Adipose tissue (tissue), 3 donors: ENCODE results near the gene NAT8L. TPM values are rescaled to one million over a fixed set of nuclear protein-coding genes. Genes with fewer than 3 reads are reported as not detected.

Source experiments
- H3K27ac ChIP-seq: one replicate; pipeline ENCODE4 v1.5.1; 2013; ENCODE audit warnings: low read depth, low read length
- WGBS, 3 donors: extraction: QIAGEN DNeasy Blood & Tissue Kit; methylation state at CpG; one replicate each; pipeline ENCODE4 v1.1.7; 2013; 5-methylcytosine and 5-hydroxymethylcytosine counted together
- polyA plus RNA-seq, 3 donors: library from polyadenylated mRNA; stranded (reverse); fragments of 200-250 nt; gene quantifications; one replicate each; pipeline ENCODE4 v1.2.3, GENCODE V29; 2013
- donor health status: healthy with polysubstance abuse.
- donor health status: Bipolar disorder and iron deficiency.
- donor health status: healthy.

The NAT8L gene
- polyA plus RNA-seq, 3 donors = 9.2 to 68.4 (median 11.5) TPM

DNA sequence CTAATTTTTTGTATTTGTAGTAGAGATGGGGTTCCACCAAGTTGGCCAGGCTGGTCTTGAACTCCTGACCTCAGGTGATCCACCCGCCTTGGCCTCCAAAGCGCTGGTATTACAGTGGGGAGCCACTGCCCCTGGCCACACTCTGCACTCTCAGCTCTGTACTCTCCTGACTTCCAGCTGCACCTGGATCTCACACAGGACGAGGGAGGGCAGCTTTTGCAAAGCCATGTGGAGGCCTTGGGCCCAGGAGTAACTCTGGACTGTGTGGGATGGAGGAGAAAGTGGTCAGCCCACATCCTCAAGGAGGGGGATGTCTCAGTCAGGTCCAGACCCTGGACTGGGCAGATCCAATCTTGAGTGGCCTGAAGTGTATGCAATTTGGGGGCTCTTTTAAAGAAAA lies 23.0 kb downstream of the NAT8L start:
- 82 to 86% (median 82%) methylated on average over 3 of the region's 3 CpGs for WGBS, 3 donors
- H3K27ac ChIP-seq = no peak overlapping the region

DNA sequence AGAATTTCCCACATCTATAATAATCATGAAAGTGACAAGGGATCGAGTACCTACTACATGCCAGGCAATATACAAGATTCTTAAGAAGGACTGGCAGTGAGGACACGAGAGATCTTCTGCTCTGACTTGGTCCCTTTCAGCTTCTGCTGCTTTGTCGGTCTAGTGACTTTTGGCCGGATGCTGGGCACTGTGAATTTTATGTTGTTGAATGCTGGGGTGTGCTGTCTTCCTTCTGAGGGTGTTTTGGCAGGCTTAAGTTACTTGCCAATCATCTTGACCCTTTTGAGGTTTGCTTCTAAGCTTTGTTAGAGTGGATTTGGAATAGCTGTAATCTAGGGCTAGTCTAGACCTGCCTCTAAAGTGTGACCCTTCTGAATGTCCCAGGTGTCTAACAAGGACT lies 23.5 kb downstream of the NAT8L start:
- 86 to 91% (median 90%) methylated on average over 4 of the region's 4 CpGs for WGBS, 3 donors

GRCh38 chr4:2083116-2083825 lies 24.1 kb downstream of the NAT8L start:
- whole genome bisulfite sequencing, 3 donors = 72 to 85% (median 81%) methylated on average over 15 of the region's 15 CpGs
- H3K27ac ChIP-seq = no peak overlapping the region

More for the DNA sequence above, 23.5 kb downstream of the NAT8L start:
- no peak overlapping the region for H3K27ac ChIP-seq

DNA sequence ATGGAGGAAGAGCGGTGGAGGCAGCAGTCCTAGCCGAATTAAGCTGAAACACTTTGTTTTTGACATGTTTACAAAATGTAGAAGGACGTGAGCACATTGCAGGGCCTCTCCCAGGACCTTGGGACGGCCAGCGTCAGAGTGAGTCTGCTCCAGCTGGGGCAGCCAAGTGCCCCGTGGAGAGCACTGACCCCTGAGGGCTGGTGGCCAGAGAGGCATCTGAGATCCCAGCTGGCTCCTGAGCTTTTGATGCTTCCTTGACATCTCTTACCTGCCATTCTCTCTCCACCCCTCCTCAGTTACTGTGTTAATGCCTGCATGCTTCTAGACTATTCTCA lies 24.7 kb downstream of the NAT8L start:
- H3K27ac ChIP-seq = no peak overlapping the region
- WGBS, 3 donors = 74 to 84% (median 83%) methylated on average over 6 of the region's 6 CpGs

DNA sequence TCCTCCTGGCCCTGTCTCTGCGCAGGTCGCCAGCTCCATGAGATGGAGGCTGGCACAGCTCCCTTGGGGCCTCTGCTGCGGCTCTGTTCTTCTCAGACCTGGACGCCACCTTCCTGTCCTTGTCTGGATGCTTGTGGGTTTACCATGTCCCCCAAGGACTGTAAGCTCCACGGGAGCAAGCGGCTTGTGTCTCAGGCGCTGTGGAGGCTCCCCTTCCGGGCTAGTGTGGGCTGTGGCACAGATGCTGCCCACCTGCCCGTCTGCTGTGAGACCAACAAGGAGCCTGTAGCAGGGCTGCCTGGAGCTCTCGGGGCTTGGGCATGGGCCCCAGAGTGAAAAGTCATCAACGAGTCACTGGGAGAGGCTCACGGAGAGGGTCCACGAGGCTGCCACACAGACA lies 25.2 kb downstream of the NAT8L start:
- H3K27ac ChIP-seq = no peak overlapping the region
- WGBS, 3 donors = 87 to 94% (median 89%) methylated on average over 13 of the region's 13 CpGs

- H3K27ac ChIP-seq = no peak overlapping the region
- WGBS, 3 donors = 75 to 96% (median 94%) methylated on average over 8 of the region's 8 CpGs
Measured at GRCh38 chr4:2085496-2085901, 26.4 kb downstream of the NAT8L start.

- H3K27ac ChIP-seq = no peak overlapping the region
Measured at GRCh38 chr4:2087170-2087569, 28.0 kb downstream of the NAT8L start.

GRCh38 chr4:2089222-2089621 lies 30.1 kb downstream of the NAT8L start:
- H3K27ac ChIP-seq = no peak overlapping the region
- WGBS, 3 donors = 36 to 61% (median 60%) methylated on average over 1 of the region's 1 CpG

- 82 to 96% (median 92%) methylated on average over 1 of the region's 1 CpG for WGBS, 3 donors
Measured at GRCh38 chr4:2090642-2091041, 31.5 kb downstream of the NAT8L start.

GRCh38 chr4:2091990-2092668 lies 33.0 kb downstream of the NAT8L start:
- no peak overlapping the region for H3K27ac ChIP-seq
- WGBS, 3 donors = 88 to 92% (median 89%) methylated on average over 15 of the region's 15 CpGs

More at GRCh38 chr4:2090642-2091041, 31.5 kb downstream of the NAT8L start:
- no peak overlapping the region for H3K27ac ChIP-seq

- 91 to 94% (median 94%) methylated on average over 6 of the region's 6 CpGs for WGBS, 3 donors
- no peak overlapping the region for H3K27ac ChIP-seq
Measured at GRCh38 chr4:2092669-2093053, 33.5 kb downstream of the NAT8L start.

DNA sequence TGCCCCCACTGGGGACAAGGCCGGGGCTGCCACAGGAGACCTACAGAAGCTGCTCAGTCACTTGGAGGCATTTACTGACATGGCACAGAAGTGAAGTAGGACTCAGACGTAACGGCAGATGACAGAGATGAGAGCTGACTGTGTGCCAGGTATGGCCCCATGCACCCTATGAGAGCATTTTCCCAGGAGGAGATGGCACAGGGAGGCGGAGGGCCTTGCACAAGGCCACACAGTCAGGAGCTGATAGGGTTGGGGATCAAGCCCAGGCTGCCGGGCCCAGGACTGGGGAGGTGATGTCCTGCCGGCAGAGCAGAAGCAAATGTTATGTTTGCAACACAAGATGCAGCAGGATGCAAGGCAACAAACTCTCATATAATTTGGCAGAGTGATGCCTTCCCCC lies 34.1 kb downstream of the NAT8L start:
- WGBS, 3 donors = 86 to 91% (median 91%) methylated on average over 6 of the region's 6 CpGs
- no peak overlapping the region for H3K27ac ChIP-seq

- 91 to 95% (median 91%) methylated on average over 4 of the region's 4 CpGs for WGBS, 3 donors
Measured at GRCh38 chr4:2094545-2094944, 35.4 kb downstream of the NAT8L start.

GRCh38 chr4:2095236-2096072 lies 36.3 kb downstream of the NAT8L start:
- WGBS, 3 donors = 92 to 94% (median 93%) methylated on average over 16 of the region's 16 CpGs
- H3K27ac ChIP-seq = no peak overlapping the region

More at GRCh38 chr4:2094545-2094944, 35.4 kb downstream of the NAT8L start:
- no peak overlapping the region for H3K27ac ChIP-seq

DNA sequence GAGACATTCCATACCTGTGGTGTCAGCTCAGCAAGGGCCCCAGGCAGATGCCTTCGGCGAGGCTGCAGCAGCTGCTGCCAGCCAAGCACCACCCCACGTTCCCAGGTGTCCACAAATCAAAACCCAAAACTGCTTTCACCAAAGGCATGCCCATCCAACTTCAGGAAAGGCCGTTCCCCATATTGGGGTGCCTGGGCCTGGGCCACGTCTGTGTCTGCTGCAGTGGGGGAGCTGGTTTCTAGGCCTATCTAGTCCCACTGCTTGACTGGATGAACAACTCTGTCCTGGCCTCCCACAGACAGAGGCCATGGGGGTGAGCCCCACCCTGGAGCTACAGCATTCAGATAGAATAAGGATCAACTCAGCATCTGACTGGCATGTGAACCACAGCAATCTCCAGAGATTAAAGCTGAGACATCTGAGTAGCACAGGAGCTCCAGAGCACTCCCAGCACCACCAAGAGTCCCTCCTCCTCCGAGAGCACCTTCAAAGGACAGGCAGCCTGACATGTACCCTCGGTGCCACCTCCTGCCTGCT lies 37.0 kb downstream of the NAT8L start:
- WGBS, 3 donors = 85 to 86% (median 85%) methylated on average over 7 of the region's 7 CpGs
- H3K27ac ChIP-seq = no peak overlapping the region

DNA sequence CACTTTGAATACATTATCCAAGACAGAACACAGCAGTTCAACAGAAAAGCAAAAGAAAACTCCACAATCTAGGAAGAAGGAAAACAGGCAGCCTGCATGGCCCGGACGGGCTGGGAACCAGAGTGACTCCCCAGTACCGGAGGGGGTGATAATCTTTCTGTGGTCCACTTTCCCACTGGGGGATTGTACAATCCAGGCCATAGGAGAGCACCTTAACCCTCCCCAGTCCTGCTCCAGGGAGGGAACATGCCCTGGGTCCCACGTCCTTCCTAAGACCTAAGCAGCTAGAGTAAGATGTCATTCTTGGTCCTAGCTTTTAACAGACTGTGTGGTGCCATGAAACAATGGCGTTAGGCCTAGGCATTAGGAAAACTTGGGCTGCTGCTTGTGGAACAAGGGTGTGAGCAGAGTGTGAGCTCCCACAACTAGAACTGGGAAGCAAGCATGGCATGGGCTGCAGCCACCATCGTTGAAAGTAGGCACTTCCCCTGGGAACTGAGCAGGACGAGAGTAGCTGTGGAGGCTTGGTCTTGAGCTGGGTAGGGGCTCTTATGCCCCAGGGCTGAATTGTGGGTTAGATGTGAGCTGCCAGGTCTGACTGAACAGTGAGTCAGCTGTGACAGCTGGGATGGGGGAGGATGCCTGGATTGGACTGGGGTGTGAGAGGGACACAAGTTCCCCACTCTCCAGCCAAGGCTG lies 42.4 kb downstream of the NAT8L start:
- H3K27ac ChIP-seq = no peak overlapping the region
- 89 to 91% (median 90%) methylated on average over 7 of the region's 7 CpGs for WGBS, 3 donors

GRCh38 chr4:2102045-2102883 lies 43.1 kb downstream of the NAT8L start:
- WGBS, 3 donors = 87 to 92% (median 91%) methylated on average over 4 of the region's 4 CpGs
- no peak overlapping the region for H3K27ac ChIP-seq
